Measurements from ENCODE around the gene NLRP7.
"Not testable (repeated sequence)": the region's sequence is repeated elsewhere in the genome, so short reads cannot be mapped to it uniquely, and the experiment has no call there.

NLRP7 gene

DNA sequence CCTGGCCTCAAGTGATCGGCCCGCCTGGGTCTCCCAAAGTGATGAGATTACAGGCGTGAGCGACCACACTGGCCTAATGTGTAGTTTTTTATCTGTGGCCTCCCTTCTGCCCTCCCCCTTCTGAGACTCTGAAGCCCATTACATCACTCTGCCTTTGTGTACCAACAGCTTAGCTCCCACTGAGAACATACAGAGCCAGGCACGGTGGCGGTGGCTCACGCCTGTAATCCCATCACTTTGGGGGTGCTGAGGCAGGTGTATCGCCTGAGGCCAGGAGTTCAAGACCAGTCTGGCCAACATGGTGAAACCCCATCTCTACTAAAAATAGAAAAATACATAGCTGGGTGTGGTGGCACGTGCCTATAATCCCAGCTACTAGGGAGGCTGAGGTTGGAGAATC, 28.8 kb downstream of the NLRP7 start:
- FAIRE-seq = no peak

DNA sequence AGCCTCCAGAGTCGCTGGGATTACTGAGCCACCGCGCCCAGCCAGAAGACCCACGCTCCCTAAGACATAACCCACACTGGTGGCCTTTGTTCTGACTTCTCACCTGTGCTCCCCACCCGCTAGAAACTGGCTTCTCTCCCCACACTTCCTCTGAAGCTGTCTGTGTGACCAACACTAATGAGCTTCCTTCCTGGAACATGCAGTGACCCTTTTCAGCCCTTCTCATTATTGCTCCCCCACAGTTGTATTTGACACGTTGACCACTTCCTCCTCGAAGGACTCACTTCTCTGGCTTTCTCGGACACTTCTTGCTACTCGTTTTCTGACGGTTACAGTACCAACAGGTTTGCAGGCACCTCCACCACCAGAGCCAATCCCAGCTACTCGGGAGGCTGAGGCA, 30.5 kb downstream of the NLRP7 start:
- FAIRE-seq = no peak

GRCh38 chr19:54907899-54908298, 39.4 kb downstream of the NLRP7 start:
- not testable (repeated sequence) for FAIRE-seq

GRCh38 chr19:54906819-54907218, 40.5 kb downstream of the NLRP7 start:
- no peak for FAIRE-seq

DNA sequence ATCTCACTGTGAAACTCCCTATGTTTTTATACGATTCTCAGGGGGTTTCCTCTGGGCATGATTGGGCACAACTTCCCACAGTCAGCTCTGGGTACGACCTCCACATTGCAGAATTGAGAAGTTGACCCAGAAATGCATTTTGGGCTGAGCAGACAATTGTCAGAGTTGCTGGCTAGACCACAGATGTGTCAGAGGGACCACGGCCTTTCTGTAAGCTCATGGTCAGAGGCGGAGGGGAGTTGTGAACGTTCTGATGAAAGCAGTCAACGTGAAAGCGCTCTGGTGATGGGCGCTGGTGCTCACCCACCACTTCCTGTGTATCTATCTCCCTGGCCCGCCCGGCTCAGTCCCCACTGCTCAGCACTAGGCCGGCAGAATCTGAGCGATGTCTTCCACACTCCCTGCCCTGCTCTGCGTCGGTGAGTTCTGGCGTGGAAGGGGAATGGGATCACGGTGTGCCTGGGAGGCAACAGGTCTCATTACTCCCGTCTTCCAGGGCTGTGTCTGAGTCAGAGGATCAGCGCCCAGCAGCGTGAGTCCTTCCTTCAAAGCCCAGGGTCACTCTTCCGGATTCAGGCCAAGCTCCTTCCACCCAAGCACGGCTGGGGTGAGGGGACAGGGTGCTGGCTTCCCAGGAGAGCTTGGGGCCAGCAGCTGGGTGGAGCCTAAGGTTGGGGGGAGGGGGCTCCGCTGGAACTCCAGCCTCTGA, 41.4 kb downstream of the NLRP7 start, which contains the start of gene NCR1:
NCR1 (plus strand) TSS at position 346 of the 709 bp plus-strand sequence; CDS start at position 386, 40 bp downstream.
- FAIRE-seq = no peak

DNA sequence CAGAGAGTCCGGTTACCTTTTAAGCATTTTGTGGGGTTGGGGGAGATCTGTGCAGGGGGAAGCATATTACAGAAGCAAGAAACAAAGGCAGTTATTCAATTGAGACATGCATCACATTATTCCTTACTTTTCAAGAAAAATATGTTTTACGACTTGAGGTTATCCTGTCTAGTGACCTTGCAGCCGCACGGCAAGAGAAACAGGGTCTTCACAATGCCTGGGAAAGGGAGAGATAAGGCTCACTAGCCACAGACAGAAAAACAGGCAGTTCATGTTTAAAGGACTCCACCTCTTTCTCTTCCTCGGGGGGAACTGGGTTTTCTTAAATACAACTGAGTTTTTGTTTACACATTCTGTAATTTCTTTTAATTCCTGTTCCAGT, 41.9 kb downstream of the NLRP7 start:
- no peak for FAIRE-seq

DNA sequence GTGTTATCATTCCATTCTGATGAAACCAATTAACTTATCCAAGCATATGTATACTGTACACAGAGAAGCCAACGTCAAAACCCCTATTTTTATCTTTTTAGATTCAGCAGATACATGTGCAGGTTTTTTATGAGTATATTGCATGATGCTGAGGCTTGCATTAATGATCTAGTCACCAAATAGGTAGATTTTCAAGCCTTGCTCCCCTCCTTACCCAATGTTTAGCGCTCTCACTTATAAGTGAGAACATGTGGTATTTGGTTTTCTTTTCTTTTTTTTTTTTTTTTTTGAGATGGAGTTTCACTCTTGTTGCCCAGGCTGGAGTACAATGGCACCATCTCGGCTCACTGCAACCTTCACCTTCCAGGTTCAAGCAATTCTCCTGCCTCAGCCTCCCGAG, 43.1 kb downstream of the NLRP7 start:
- FAIRE-seq = not testable (repeated sequence)

DNA sequence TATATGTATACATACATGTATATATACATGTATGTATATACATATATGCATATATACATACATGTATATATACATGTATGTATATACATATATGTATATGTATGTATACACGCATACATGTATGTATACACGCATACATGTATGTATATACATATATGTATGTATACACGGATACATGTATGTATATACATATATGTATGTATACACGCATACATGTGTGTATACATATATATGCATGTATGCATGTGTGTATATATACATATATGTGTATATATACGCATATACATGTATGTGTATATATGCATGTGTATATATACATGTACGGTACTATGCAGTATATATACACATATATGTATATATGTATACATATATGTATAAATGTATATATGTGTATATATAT, 44.0 kb downstream of the NLRP7 start:
- no peak for FAIRE-seq

DNA sequence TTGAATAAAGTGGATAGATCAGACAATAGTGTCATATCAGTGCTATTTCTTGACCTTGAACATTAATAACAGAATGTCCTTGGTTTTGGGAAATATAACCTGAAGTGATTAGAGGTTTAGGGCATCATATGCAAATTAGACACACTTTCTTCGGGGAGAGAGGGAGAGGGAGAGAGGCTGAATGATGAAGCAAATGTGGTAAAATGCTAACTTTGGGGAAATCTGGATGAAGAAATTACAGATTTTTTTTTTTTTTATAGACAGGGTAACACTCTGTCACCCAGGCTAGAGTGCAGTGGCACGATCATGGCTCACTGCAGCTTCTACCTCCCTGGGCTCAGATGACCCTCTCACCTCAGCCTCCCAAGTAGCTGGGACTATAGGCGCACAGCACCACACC, 45.3 kb downstream of the NLRP7 start:
- FAIRE-seq = no peak

DNA sequence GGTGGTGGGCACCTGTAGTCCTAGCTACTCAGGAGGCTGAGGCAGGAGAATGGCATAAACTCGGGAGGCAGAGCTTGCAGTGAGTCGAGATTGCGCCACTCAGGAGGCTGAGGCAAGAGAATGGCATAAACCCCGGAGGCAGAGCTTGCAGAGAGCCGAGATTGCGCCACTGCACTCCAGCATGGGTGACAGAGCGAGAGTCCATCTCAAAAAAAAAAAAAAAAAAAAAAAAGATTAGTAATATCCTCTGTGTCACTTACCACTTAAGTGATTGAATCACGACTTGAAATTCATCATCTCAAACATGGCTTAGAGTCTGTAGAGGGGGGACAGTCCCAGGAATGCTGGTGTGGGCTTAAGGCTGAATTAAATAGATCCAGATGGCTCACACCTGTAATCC, 46.2 kb downstream of the NLRP7 start:
- FAIRE-seq = not testable (repeated sequence)

GRCh38 chr19:54899646-54900045, 47.7 kb downstream of the NLRP7 start:
- FAIRE-seq = not testable (repeated sequence)

DNA sequence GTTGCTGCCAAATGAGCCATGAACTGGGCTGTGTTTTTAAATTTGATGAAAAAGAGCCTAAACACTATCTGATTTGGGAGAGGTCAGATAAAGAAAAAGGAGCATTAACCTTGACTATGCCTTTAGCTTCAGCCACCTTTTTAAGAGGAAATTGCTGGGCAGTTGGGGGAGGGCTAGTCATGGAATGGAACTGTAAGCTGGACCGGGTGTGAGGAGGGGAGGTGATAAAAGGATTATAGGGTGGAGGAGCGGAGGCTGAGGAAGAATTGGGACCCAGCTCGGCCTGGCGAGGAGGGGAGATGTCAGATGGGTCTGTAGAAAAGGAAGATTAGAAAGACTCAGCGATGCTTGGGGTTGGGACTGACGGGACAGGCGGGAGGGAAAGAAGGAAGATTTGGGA, 48.6 kb downstream of the NLRP7 start:
- FAIRE-seq = not testable (repeated sequence)

GRCh38 chr19:54896036-54896435, 51.3 kb downstream of the NLRP7 start:
- FAIRE-seq = no peak

- FAIRE-seq = not testable (repeated sequence)
These were observed 53.2 kb downstream of the NLRP7 start for GRCh38 chr19:54894106-54894505.

- FAIRE-seq = no peak
These were observed 53.9 kb downstream of the NLRP7 start for GRCh38 chr19:54893406-54893805.

DNA sequence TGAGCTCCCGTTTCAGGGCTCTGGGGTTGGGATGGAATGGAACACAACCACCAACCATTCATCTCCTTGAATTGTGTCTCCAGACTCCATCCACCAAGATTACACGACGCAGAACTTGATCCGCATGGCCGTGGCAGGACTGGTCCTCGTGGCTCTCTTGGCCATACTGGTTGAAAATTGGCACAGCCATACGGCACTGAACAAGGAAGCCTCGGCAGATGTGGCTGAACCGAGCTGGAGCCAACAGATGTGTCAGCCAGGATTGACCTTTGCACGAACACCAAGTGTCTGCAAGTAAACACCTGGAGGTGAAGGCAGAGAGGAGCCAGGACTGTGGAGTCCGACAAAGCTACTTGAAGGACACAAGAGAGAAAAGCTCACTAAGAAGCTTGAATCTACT, 57.8 kb downstream of the NLRP7 start:
- FAIRE-seq = no peak

DNA sequence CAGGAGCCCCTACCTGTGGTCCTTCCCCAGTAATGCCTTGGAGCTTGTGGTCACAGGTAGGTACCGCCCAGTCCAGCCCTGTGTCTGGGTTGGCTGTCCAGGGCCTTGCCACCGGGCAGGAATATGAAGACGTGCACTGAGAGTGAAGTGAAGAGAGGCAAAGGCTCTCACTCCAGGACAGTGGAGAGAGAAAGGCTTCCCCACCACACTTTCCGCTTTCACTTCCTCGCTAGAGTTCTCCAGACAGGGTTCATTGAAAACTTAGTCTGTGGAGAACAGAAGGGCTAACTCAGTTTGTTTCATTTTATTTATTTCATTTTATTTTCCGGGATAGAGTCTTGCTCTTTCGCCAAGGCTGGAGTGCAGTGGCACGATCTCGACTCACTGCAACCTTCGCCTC, 59.1 kb downstream of the NLRP7 start:
- FAIRE-seq = no peak

DNA sequence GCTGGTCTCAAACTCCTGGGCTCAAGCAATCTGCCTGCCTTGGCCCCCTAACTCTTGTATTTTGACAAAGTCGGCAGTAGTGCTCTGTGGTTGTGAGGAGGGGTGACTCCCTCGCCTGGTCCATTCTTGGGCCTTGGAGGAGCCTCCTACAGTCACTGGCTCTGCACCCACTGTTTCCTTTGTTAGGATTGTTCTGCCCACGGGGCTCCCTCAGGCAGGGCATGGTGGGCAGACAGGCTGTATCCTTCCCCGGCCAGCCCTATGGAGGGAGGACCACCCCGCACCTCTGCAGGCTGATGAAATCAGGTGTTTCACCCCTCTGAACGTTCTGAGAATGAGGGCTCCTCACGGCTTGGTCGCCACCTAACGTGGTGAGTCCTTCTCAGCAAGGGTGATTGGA, 64.1 kb downstream of the NLRP7 start:
- no peak for FAIRE-seq

DNA sequence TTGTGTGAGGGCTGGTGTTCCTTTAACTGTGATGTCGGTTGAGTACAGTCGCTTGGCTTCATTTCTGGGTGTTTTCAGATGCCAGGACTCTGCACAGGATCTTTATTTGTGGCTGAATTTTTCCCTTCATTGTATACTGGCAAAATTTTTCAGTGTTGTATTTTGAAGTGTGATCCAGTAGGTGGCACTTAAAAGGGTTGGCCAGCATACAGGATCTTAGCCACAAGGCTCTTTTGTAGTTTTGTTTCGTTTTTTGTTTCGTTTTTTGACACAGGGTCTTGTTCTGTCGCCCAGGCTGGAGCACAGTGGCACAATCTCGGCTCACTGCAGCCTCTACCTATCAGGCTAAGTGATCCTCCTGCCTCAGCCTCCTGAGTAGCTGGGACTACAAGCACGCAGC, 64.6 kb downstream of the NLRP7 start:
- no peak for FAIRE-seq

GRCh38 chr19:54881884-54882283, 65.4 kb downstream of the NLRP7 start:
- FAIRE-seq = no peak

- no peak for FAIRE-seq
These were observed 69.9 kb downstream of the NLRP7 start for GRCh38 chr19:54877471-54877870.

DNA sequence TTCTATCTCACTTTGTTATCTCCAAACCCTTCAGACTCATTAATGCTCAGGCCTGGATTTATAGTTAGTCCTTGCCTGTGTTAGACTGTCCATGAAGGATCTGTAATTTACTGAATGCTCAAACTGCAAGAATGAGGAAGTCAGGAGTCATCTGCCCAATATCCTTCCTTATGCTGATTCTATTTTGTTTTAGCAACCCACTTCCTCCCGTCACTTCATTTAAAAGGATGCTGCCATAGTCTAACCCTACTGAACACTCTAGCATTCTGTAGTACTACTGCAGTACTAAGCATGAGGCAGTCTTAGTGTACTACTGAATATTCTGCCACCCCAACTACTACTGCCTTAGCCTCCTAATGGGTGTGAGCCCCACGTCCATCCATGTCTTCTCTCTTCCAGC, 71.8 kb downstream of the NLRP7 start:
- no peak for FAIRE-seq

- FAIRE-seq = no peak
These were observed 73.3 kb downstream of the NLRP7 start, which contains the start of gene FCAR for GRCh38 chr19:54873990-54874389. FCAR (plus strand) TSS chr19:54874235; CDS start chr19:54874290, 55 bp downstream.
